ENCODE measurements around the gene SPEG. TPM values are rescaled to one million over a fixed set of nuclear protein-coding genes. Genes with fewer than 3 reads are reported as not detected.
A peak's percentile ranks its signal among the peaks of the same experiment; 100 is the strongest.

The SPEG gene
- total RNA-seq, 1 experiment from 2014 or later: 13.9 TPM

- DNase-seq (ENCODE audit: low read depth): no peak
Measured at GRCh38 chr2:219425238-219426067, 9.2 kb upstream of the SPEG start.

DNA sequence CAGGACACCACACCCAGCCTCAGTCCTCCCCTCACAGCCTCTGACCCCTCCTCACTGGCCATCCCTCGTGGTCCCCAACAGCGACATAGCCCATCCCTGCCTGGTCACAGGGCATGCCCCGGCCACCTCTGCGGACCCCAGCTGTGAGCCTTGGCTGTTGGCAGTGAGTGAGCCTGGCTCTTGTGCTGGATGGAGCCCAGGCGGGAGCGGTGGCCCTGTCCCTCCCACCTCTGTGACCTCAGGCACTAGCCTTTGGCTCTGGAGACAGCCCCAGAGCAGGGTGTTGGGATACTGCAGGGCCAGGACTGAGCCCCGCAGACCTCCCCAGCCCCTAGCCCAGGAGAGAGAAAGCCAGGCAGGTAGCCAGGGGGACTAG is 8.6 kb upstream of the SPEG start:
- no peak for DNase-seq (ENCODE audit: low read depth)

GRCh38 chr2:219426534-219427136 is 8.0 kb upstream of the SPEG start:
- DNase-seq (ENCODE audit: low read depth): no peak

- DNase-seq (ENCODE audit: low read depth): no peak
Measured at GRCh38 chr2:219428469-219428868, 6.2 kb upstream of the SPEG start.

- DNase-seq (ENCODE audit: low read depth): no peak
Measured at GRCh38 chr2:219429958-219430606, 4.6 kb upstream of the SPEG start.

DNA sequence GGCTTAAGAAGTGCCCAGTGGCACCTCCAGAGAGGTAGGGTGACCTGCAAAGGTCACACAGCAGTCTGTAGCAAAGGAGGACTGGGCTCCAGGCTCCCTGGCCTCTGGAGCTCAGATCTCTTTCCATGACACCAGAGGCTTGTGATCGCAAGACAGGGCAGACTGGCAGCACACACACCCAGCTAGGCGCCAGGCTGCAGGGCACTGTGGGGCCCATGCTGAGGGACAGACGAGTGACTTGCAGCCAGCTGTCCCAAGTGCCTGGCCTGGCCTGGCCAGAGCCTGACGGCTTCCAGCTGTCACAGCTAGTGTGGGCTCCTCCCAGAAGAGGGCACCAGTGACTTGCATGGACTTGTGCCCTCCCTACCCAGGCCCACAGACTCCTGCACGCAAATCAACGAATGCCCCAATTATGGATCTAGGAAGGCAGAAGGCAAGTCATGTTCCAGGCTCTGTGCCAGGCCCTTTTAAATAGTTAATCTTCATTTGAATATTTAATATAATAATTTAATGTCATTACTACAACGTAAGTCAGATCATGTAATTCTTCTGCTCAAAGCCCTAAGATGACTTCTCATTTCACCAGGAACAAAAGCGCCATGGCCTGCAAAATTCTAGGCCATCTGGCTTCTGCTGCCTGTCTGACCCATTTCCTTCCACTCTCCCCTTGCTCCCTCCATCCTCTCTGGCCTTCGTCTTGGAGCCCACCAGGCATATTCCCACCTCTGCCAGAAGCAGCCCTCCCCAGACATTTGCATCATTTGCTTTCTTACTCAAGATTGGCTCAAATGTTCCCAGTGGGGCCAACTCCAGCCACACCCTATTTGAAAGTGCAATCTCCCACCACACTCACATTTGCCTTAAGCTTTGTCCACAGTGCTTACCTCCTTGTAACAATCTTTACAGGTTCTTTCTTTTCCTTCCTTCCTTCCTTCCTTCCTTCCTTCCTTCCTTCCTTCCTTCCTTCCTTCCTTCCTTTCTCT is 3.7 kb upstream of the SPEG start:
- DNase-seq (ENCODE audit: low read depth): peak; percentile 61

DNA sequence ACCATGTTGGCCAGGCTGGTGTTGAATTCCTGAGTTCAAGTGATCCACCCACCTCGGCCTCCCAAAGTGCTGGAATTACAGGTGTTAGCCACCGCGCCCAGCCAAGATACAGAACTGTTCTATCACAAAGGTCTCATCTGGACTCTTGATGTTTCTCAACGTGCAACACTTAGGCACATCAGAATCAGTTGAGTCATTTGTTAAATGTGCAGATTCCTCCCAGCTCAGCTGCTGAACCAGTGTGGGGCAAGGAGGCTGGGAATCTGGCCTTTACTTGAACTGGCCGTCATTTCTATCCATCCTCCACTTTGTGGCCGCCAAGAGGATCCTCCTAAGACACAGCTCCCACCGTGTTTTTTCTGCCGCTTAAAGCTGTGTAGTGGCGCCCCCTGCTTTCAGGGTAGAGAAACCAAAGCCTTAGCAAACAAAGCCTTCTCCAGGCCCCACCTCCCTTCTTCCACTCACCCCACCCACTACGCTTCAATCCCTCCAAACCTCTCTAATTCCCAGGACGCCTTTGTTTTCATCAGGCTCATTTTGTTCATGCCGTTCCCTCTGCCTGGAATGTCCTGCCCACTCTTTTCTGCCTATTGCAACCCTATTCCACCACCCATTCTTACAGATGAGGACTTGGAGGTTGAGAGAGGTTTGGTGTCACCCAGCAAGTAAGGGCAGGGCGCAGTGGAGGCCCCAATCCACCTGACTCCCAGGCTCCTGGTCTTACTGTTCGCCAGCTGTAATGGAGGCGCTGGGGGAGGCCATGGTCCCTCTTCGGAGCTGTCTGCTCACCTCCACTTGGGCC is 776 bp upstream of the SPEG start:
- DNase-seq (ENCODE audit: low read depth): peak; percentile 25

DNA sequence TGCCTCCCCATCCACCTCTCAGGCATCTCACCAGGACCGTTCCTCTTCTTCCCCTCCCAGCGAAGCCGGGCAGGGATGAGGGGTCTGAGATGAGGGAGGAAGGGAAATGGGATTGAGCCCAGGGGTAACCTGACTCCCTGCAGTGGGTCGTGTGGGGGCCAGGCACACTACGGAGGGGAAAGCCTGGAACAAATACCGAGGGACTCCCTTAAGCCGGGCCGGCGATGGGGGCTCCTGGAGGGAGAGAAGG is 250 bp upstream of the SPEG start:
- DNase-seq (ENCODE audit: low read depth): no peak

DNA sequence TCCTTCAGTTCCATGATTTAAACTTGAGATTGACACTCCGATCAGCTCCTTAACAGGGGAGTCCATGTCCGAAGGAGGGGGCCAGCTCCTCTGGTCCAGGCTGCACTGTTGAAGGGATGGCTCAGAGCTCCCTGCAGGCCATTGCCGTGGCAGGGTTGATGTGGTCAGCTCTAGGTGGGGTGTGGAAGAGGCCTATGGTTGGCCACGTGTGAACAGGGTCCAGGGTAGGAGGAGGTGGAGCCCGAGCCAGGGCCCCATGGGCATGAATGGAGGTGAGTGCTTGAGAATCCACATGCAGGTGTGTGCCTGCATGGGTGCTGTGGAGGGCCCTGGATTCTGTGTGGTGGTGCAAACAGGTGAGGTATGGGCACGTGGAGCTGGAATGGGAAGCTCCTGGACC is 1.1 kb downstream of the SPEG start:
- no peak for DNase-seq (ENCODE audit: low read depth)

DNA sequence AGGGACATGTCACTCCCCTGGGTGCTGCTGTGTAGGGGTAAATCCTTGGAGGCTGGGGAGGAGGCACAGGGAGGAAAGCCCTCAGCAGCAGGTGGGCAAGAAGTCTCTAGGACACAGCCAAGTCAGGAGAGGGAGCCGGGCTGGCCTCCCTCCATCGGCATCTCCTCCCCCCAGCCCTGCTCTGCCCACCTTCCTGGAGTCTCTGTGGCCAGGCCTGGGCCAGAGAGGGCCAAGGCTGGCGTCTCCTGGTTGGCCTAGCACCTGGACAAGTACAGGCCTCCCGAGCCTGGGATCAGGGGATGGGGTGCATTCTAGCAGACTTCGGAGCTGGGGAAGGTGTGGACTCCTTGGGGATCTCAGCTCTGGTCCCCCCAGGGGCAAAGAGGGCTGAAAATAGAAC is 1.8 kb downstream of the SPEG start:
- DNase-seq (ENCODE audit: low read depth): no peak

DNA sequence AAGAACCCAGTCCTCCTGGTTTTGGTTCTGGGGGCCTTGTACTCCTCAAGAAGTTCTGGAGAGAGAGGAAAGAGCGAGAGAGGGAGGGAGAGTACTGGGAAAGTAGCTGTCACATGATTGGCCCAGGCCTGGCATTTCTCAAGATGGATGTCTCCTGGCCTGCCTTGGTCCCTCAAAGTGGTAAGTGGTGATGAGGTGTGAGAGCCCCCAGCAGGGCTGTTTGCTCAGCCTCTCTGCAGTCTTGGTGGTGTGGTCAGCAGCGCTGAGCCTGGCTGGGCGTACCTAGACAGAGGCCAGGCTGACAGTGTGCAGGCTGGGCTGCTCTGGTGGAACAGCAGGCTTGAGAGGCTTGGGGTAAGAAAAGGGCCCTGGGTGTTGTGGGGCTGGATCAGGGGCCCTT is 2.5 kb downstream of the SPEG start:
- DNase-seq (ENCODE audit: low read depth): no peak

DNA sequence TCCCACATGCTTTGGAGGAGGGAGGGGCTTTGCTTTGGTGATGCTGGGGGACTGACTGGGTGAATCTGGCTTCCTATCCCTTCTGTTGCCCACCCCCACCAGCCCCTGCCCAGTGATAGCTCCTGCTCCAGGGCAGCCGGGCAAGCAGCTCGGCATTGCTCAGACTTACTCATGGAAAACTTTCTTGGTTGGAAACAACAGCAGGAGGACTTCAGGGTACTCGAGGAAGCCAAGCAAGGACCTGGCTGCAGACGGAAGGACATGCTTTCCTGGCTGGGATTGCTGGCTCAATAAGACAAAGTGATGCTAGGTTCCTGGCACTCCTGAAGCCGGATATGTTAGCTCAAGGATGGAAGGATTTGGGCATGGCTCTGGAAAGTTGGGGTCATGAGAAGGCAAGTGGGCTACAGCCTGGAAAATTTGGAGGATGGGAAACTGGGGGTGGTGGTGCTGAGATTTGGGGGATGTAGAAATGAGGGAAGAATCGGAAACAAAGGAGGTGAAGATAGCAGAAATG is 3.1 kb downstream of the SPEG start:
- DNase-seq (ENCODE audit: low read depth): no peak

GRCh38 chr2:219438453-219438852 is 3.8 kb downstream of the SPEG start:
- DNase-seq (ENCODE audit: low read depth): no peak

GRCh38 chr2:219439506-219439905 is 4.9 kb downstream of the SPEG start:
- DNase-seq (ENCODE audit: low read depth): no peak

GRCh38 chr2:219440388-219441256 is 6.0 kb downstream of the SPEG start:
- DNase-seq (ENCODE audit: low read depth): peak; percentile 45

DNA sequence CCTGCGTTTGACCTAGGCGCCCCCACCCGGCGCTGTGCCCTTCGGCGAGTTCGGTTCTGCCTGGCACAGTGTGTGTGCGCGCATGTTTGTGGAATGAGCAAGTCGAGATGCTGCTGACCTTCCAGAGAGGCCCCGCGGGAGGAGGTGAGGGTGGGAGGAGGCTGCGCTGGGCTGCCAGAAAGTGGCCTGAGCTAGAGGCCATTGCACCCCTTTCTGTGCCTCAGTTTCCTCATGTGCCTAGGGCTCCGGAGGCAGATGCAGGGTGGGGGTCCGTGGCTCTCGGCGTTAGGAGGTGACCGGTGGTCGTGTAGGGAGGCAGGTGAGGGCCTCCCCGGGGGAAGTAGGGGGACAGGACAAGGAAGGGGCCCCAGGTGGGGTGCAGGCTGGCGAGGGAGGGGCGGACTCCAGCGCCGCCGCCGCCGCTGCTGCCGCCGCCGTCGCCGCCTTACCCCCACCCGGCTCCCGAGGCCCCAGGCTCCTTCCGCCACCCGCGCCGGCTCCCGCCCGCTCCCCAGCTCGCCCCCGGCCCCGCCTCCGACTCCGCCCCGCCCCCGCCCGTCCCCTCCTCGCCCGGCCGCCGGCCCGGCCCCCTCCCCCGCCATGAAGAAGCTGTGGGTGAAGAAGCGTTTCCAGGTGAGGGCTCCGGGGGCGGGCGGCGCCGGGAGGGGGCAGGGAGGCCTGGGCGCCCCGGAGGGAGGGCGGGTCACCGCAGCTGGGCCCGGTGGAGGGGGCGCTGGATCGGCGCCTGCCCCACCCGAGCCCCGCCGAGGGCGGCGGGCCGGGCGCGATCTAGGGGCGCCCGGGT is 7.0 kb downstream of the SPEG start:
- DNase-seq (ENCODE audit: low read depth): peak; percentile 72

- DNase-seq (ENCODE audit: low read depth): peak; percentile 12
Measured at GRCh38 chr2:219442256-219443015, 7.8 kb downstream of the SPEG start.

DNA sequence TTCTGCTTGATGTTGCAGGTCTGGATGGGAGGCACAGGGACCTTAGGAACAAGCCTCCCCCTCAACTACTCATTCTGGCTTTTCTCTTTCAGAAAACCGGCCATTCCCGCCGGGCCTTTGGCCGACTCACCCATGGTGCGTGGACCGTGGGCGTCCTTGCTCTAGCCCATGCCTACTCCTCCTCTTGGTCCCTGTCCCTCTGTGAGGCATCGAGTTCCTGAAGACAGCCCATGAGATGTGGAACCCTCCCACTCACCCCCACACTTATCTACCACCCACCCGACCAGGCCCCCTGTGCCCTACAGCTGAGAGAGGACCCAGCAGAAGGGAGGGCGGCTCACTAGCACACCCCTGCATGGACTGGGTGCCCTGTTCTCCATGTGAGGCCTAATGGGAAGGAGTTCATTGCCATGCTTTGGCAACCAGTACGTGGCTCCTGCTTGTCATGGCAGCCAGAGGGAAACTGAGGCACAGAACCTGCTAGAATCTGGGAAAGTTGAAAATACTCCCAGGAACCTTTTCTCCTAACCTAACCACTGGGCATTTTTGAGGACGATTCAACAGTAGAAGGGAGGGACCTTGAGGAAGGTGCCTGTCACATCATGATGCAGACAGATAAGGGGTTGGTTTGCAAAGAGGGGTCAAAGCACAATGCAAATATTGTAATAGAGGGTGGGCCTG is 8.5 kb downstream of the SPEG start:
- no peak for DNase-seq (ENCODE audit: low read depth)

All from M059J (cell line).